Spleen (tissue), 11 donors: ENCODE measurements around the gene ACVRL1. TPM values are rescaled to one million over a fixed set of nuclear protein-coding genes. Genes with fewer than 3 reads are reported as not detected.

Experiments used
- DNase-seq: peaks from one replicate; pipeline ENCODE4 v3.0.0-alpha.2; 2020
- H3K27ac ChIP-seq, 8 donors: fragments of 200-600 bp; sonication (generic) in 7 of 8; 1 replicate in 4 of 8; 2 replicates in 4 of 8; pipeline versions ENCODE4 v1.5.0 to v1.8.0; 2016 to 2021; ENCODE audit warnings: inconsistent platforms in 4 of 8, mild to moderate bottlenecking in 4 of 8, moderate library complexity in 1 of 8
- H3K27me3 ChIP-seq, 7 donors: fragments of 200-600 bp; sonication (generic) in 6 of 7; replicated peaks in 1 of 7; 1 replicate in 4 of 7; 2 replicates in 3 of 7; pipeline versions ENCODE4 v1.5.0 to v1.8.0; 2016 to 2021; ENCODE audit warnings: inconsistent platforms in 3 of 7, mild to moderate bottlenecking in 1 of 7
- H3K36me3 ChIP-seq, 6 donors: fragments of 200-600 bp; sonication (generic) in 5 of 6; 1 replicate in 4 of 6; 2 replicates in 2 of 6; pipeline versions ENCODE4 v1.5.0 to v1.8.0; 2016 to 2021; ENCODE audit warnings: inconsistent platforms in 2 of 6
- H3K4me1 ChIP-seq, 6 donors: fragments of 200-600 bp; sonication (generic) in 5 of 6; 1 replicate in 3 of 6; 2 replicates in 3 of 6; pipeline versions ENCODE4 v1.5.0 to v1.8.0; 2016 to 2021; ENCODE audit warnings: inconsistent platforms in 3 of 6
- H3K4me3 ChIP-seq, 8 donors: fragments of 200-600 bp; sonication (generic) in 7 of 8; 1 replicate in 4 of 8; 2 replicates in 4 of 8; pipeline versions ENCODE4 v1.5.0 to v1.8.0; 2016 to 2021; ENCODE audit warnings: inconsistent platforms in 4 of 8, mild to moderate bottlenecking in 4 of 8, moderate library complexity in 2 of 8
- H3K9me3 ChIP-seq, 8 donors: fragments of 200-600 bp; sonication (generic) in 7 of 8; 1 replicate in 4 of 8; 2 replicates in 4 of 8; pipeline versions ENCODE4 v1.5.0 to v1.8.0; 2016 to 2021; ENCODE audit warnings: inconsistent platforms in 4 of 8
- CTCF ChIP-seq, 11 experiments: fragments of 200-600 bp in 7 of 11; fragments of 450-650 bp in 4 of 11; sonication (generic) in 4 of 11; IDR thresholded peaks in 8 of 11; conservative IDR thresholded peaks in 3 of 11; 1 replicate in 7 of 11; 2 replicates in 4 of 11; pipeline versions ENCODE4 v1.4.0 to v1.8.0; 2016 to 2021; ENCODE audit warnings: antibody characterized with exemption in 11 of 11, inconsistent platforms in 4 of 11, mild to moderate bottlenecking in 1 of 11
- POLR2A ChIP-seq, 3 donors: fragments of 450-650 bp; IDR thresholded peaks; one replicate each; pipeline ENCODE4 v1.5.1; 2017; ENCODE audit warnings: antibody characterized with exemption in 3 of 3, mild to moderate bottlenecking in 1 of 3
- POLR2AphosphoS5 ChIP-seq, 3 donors: sonication (generic); formaldehyde crosslinking; IDR thresholded peaks; one replicate each; pipeline ENCODE4 v1.5.1; 2017; ENCODE audit warnings: antibody characterized with exemption in 3 of 3
- WGBS, 5 donors: extraction: QIAGEN DNeasy Blood & Tissue Kit in 3 of 5; methylation state at CpG; one replicate each; pipeline versions ENCODE4 v1.1.5 to v1.1.7; 2013 to 2018; 5-methylcytosine and 5-hydroxymethylcytosine counted together
- intact Hi-C: fragments of 100-400 bp; cut with DNase I; formaldehyde crosslinking; loops from one replicate; pipeline ENCODE4 v1.15.0; 2023; ENCODE audit warnings: low total_unique reads
- polyA plus RNA-seq, 3 donors: library from polyadenylated mRNA; stranded (reverse); fragments of 200-250 nt; gene quantifications; one replicate each; pipeline ENCODE4 v1.2.1, GENCODE V29; 2013
- total RNA-seq, 7 donors: library from RNA; depleted of rRNA in 3 of 7; stranded (reverse); fragments of >200 nt in 3 of 7; fragmentation: NEBNext Ultra II Directional in 4 of 7; extraction: Animal tissue kit (Norgen Biotek cat#: 25700) in 4 of 7; gene quantifications; one replicate each; pipeline versions ENCODE4 v1.1.0 to v1.2.1, GENCODE V29; 2016 to 2021
- donor health status: healthy with polysubstance abuse.
- donor health status: DM: no; HTN: no; CAD: no; lungs with moderate emphysema.
- donor health status: DM: no; HTN: no; CAD: no.
- donor health status: Bipolar disorder and iron deficiency.
- donor health status: healthy.
- donor health status: DM: no; HTN: no; CAD: no.
- donor health status: DM: yes; HTN: yes; CAD: no.

The ACVRL1 gene
- total and polyA plus RNA-seq, 10 donors, result 12.5 to 109 (median 89.1) TPM

GRCh38 chr12:51863933-51864832, 43.1 kb upstream of the ACVRL1 start:
- WGBS, 5 donors, result 14 to 19% (median 18%) methylated on average over 40 to 53 of the region's 53 CpGs
- Histone ChIP-seq H3K36me3 (no peaks in the 10 kb centered on the region), H3K4me1 (peaks cover 12 to 33% (median 25%) of the 10 kb centered on the region in 6 donors), H3K27me3 (peaks cover 0 to 62% (median 23%) of the 10 kb centered on the region in 7 donors), H3K9me3 (no peaks in the 10 kb centered on the region), H3K4me3 (peak overlapping the region; percentile 5 to 61 (median 18)), H3K27ac (no peak overlapping the region)
- TF ChIP-seq POLR2A (IDR thresholded peaks at IDR 0.05) (no peak), CTCF (IDR thresholded peaks at IDR 0.05 in 8 of 11, conservative IDR thresholded peaks at IDR 0.05 in 3 of 11) (no peak), POLR2AphosphoS5 (IDR thresholded peaks at IDR 0.05) (no peak)
- peak; percentile 69 for DNase-seq
- intact Hi-C loops, result no loop called here

DNA sequence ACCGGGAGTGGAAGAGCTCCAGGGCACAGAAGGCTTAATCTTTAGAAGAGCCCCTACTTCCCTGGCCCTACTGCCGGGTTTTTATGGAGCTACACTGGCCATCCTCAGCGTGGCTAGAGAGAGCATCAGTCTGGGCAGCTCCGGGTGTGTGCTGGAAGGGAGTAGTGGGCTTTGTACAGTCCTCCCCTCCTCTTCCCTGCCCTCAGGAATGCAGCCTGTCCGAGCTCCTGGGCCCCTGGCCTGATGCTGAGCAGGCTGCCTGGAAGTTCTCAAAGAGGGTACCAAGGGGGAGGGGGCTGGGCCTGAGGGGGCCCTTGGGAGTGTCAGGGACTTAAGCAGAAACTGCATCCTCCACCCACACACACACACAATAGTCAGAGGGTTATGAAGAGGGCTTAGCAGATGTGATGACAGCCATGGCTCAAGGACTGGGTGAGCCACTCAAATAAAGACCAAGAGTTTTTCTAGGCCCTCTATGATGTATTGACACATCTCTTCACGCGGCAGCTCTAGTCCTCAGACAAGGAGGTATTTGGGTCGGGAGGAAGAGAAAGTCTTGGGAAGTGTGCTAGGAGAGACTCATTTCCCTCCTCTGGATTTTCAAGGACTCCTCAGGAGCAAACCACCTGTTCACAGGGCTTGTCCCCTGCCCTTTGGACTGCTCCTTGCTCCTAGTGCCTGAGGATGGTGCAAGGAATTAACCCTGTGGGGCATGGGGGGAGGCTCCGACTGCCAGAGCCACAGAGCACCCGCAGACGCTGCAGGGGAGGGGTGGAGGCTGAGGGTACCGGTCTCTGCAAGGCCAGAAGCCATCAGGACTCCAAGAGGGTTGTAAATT, 42.3 kb upstream of the ACVRL1 start:
- TF ChIP-seq CTCF (IDR thresholded peaks at IDR 0.05 in 8 of 11, conservative IDR thresholded peaks at IDR 0.05 in 3 of 11) (no peak), POLR2AphosphoS5 (IDR thresholded peaks at IDR 0.05) (no peak), POLR2A (IDR thresholded peaks at IDR 0.05) (no peak)
- H3K27me3 ChIP-seq, result peaks cover 0 to 71% (median 29%) of the 10 kb centered on the region in 7 donors
- peak; percentile 38 for DNase-seq
- no peaks in the 10 kb centered on the region for H3K9me3 ChIP-seq
- 74 to 87% (median 83%) methylated on average over 8 to 12 of the region's 12 CpGs for WGBS, 5 donors
- intact Hi-C loops, result no loop called here
- H3K4me1 ChIP-seq, result peaks cover 17 to 41% (median 33%) of the 10 kb centered on the region in 6 donors
- H3K36me3 ChIP-seq, result no peaks in the 10 kb centered on the region
- peak overlapping the region in 1 of 8 donors; percentile 61 for H3K4me3 ChIP-seq
- H3K27ac ChIP-seq, result no peak overlapping the region

DNA sequence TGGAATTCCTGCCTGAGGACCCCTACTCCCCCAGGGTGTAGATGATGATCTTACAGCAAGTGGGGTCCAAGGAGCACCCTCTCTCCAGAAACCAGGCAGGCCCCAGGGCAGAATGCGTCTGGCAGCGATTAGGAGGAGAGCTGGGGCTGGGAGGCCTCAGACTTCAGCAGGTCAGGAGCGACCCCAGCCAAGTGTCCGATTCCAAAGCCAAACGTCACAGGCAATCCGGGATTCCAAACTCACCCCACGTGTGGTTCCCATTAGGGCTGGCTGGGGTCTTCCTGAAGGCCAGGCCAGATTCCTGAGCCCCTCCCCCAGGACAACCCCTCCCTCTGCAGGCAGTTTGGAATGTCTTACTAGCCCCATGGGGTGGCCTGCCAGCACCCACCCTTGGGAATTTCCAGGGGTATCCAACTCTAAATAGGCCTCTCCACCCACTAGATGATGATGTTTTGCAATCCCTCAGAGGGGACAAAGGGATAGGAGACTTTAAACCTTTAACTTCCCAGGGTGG, 41.5 kb upstream of the ACVRL1 start:
- DNase-seq, result no peak
- H3K4me3 ChIP-seq, result no peak overlapping the region
- H3K27me3 ChIP-seq, result peaks cover 0 to 78% (median 29%) of the 10 kb centered on the region in 7 donors
- H3K27ac ChIP-seq, result no peak overlapping the region
- H3K36me3 ChIP-seq, result no peaks in the 10 kb centered on the region
- TF ChIP-seq POLR2A (IDR thresholded peaks at IDR 0.05), result no peak
- no peak for TF ChIP-seq POLR2AphosphoS5 (IDR thresholded peaks at IDR 0.05)
- TF ChIP-seq CTCF (IDR thresholded peaks at IDR 0.05 in 8 of 11, conservative IDR thresholded peaks at IDR 0.05 in 3 of 11), result no peak
- intact Hi-C loops, result no loop called here
- WGBS, 5 donors, result 90 to 97% (median 91%) methylated on average over 5 to 7 of the region's 7 CpGs
- H3K9me3 ChIP-seq, result no peaks in the 10 kb centered on the region
- peaks cover 25 to 49% (median 41%) of the 10 kb centered on the region in 6 donors for H3K4me1 ChIP-seq
